SU-DHL-6 (cell line): ENCODE measurements around the gene SLCO4A1.

Experiments
- H2AFZ ChIP-seq: fragments of 200-600 bp; sonication (generic); 2 replicates; pipeline ENCODE4 v1.6.1; 2014; ENCODE audit warnings: low read depth, mild to moderate bottlenecking, moderate library complexity, mixed read lengths, antibody characterized with exemption, low read length; ENCODE audit not compliant: severe bottlenecking
- H3F3A ChIP-seq: fragments of 200-600 bp; shearing (Covaris generic); 2 replicates; pipeline ENCODE4 v1.6.0; 2016; ENCODE audit warnings: antibody characterized with exemption, mild to moderate bottlenecking; ENCODE audit not compliant: insufficient read depth
- H3K27ac ChIP-seq: fragments of 200-600 bp; sonication (generic); 2 replicates; pipeline ENCODE4 v1.5.1; 2016; ENCODE audit warnings: low read depth, mild to moderate bottlenecking, low read length, moderate library complexity, mixed read lengths
- H3K27me3 ChIP-seq: fragments of 200-600 bp; sonication (generic), shearing (Covaris generic); 2 replicates; pipeline ENCODE4 v1.6.0; 2014; ENCODE audit warnings: mild to moderate bottlenecking, low read length
- H3K36me3 ChIP-seq: fragments of 200-600 bp; sonication (generic); 2 replicates; pipeline ENCODE4 v1.6.1; 2014; ENCODE audit warnings: mild to moderate bottlenecking, low read length, mixed read lengths
- H3K4me2 ChIP-seq: fragments of 300-600, 200-600 bp; shearing (Covaris generic), sonication (generic); 2 replicates; pipeline ENCODE4 v1.6.0; 2014; ENCODE audit warnings: low read length, low read depth, mild to moderate bottlenecking; ENCODE audit not compliant: poor library complexity, severe bottlenecking
- H3K4me3 ChIP-seq: fragments of 200-600 bp; sonication (generic); 2 replicates; pipeline ENCODE4 v1.5.1; 2014; ENCODE audit warnings: antibody characterized with exemption, low read length, mild to moderate bottlenecking, mixed read lengths; ENCODE audit not compliant: insufficient read depth, poor library complexity, severe bottlenecking
- H3K79me2 ChIP-seq: fragments of 200-600 bp; sonication (generic); 2 replicates; pipeline ENCODE4 v1.6.1; 2014; ENCODE audit warnings: mild to moderate bottlenecking, low read length, moderate library complexity; ENCODE audit not compliant: insufficient read depth
- H3K9ac ChIP-seq: fragments of 200-600 bp; sonication (generic); 2 replicates; pipeline ENCODE4 v1.7.0; 2014; ENCODE audit warnings: mild to moderate bottlenecking, low read length
- H3K9me2 ChIP-seq: fragments of 200-600 bp; sonication (generic); replicated peaks from 2 replicates; pipeline ENCODE4 v1.6.1; 2014; ENCODE audit warnings: low read length; ENCODE audit not compliant: insufficient read depth
- H3K9me3 ChIP-seq: fragments of 200-600 bp; sonication (generic); 2 replicates; pipeline ENCODE4 v1.6.1; 2014; ENCODE audit warnings: low read length, mixed read lengths; ENCODE audit not compliant: insufficient read depth
- H4K20me1 ChIP-seq: fragments of 200-600 bp; sonication (generic); 2 replicates; pipeline ENCODE4 v1.6.1; 2014; ENCODE audit warnings: low read depth, mild to moderate bottlenecking, antibody characterized with exemption, low read length, moderate library complexity, mixed read lengths
- EZH2phosphoT487 ChIP-seq: fragments of 200-600 bp; sonication (generic), shearing (Covaris generic); conservative IDR thresholded peaks from 2 replicates; pipeline ENCODE4 v1.6.1; 2018; ENCODE audit warnings: mild to moderate bottlenecking, antibody characterized with exemption, low read length, moderate library complexity, mixed read lengths
- TF ChIP-seq, protein P1 (sequence below): fragments of 200-600 bp; sonication (generic); IDR thresholded peaks from one replicate; pipeline ENCODE4 v1.5.1; 2017; ENCODE audit warnings: antibody characterized with exemption, mild to moderate bottlenecking, low read length, moderate library complexity; ENCODE audit not compliant: insufficient read depth, poor library complexity, severe bottlenecking

Gene SLCO4A1

DNA sequence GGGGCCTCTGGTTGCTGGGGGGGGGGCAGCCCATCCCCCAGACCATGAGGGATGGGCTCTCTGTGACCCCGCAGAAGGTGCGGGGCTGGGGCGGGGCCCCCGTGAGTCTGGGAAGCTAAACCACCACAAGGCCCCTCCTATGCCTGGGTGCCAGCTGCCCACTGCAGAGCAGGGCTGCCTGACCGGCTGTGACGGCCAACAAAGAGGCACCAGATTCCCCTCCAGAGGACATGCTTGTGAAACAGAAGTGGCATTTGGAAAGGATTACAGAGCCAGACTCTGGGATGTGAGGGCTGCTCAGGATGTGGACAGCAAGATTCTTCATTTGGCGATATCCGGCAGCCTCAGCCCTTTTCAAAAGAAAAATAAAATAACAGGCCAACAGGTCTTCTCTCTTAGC, 49.9 kb downstream of the SLCO4A1 start:
- no peaks in the 10 kb centered on the region for H3K9me2 ChIP-seq
- TF ChIP-seq, protein P1, sequence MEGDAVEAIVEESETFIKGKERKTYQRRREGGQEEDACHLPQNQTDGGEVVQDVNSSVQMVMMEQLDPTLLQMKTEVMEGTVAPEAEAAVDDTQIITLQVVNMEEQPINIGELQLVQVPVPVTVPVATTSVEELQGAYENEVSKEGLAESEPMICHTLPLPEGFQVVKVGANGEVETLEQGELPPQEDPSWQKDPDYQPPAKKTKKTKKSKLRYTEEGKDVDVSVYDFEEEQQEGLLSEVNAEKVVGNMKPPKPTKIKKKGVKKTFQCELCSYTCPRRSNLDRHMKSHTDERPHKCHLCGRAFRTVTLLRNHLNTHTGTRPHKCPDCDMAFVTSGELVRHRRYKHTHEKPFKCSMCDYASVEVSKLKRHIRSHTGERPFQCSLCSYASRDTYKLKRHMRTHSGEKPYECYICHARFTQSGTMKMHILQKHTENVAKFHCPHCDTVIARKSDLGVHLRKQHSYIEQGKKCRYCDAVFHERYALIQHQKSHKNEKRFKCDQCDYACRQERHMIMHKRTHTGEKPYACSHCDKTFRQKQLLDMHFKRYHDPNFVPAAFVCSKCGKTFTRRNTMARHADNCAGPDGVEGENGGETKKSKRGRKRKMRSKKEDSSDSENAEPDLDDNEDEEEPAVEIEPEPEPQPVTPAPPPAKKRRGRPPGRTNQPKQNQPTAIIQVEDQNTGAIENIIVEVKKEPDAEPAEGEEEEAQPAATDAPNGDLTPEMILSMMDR = no peak
- TF ChIP-seq EZH2phosphoT487 = no peak
- no peaks in the 10 kb centered on the region for H3K27me3 ChIP-seq
- no peak overlapping the region for H3K27ac ChIP-seq
- no peaks in the 10 kb centered on the region for H3F3A ChIP-seq
- H3K4me2 ChIP-seq = no peak overlapping the region
- no peaks in the 10 kb centered on the region for H3K9me3 ChIP-seq
- H3K4me3 ChIP-seq = no peak overlapping the region
- H4K20me1 ChIP-seq = no peaks in the 10 kb centered on the region
- no peaks in the 10 kb centered on the region for H3K36me3 ChIP-seq
- H3K79me2 ChIP-seq = no peaks in the 10 kb centered on the region
- H2AFZ ChIP-seq = no peak overlapping the region
- no peak overlapping the region for H3K9ac ChIP-seq

DNA sequence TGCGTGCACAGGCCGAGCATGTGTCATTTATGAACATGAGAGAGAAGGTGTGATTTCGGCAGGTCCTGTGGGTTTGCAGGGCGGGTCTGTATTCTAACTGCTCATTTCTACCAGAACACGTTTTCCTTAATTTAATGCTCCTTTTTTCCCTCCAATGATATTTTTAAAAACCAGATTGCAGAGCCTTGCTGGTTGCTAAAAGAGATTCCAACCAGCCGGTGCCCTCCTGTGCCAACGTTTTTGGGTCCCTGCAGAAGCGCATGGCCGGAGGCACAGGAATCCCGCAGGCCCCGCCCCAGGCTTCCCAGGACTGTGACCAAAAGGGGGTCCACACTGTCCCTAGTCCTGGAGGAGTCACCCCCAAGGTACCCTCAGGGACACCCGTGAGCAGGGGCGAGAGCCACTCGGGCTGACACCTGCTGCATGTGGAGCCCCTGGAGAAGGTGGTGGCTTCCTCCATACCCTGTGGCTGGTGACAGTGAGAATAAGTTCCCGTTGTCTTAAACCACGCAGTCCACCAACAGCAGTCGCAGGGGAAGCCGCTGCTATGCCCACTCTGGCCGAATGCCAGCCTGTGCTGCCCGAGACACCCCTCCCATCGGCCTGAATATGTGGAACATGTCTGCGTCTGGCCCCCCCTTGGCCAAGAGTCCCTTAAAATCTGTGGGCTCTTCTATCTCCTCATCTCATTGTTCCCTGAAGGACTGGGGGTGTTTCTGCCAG, 50.7 kb downstream of the SLCO4A1 start:
- Histone ChIP-seq H3K36me3 (no peaks in the 10 kb centered on the region), H3K4me3 (no peak overlapping the region), H3K9me2 (no peaks in the 10 kb centered on the region), H3K27ac (no peak overlapping the region), H4K20me1 (no peaks in the 10 kb centered on the region), H3K9me3 (no peaks in the 10 kb centered on the region), H3K4me2 (no peak overlapping the region), H3F3A (no peaks in the 10 kb centered on the region), H3K27me3 (no peaks in the 10 kb centered on the region), H3K9ac (no peak overlapping the region), H3K79me2 (no peaks in the 10 kb centered on the region), H2AFZ (no peak overlapping the region)
- TF ChIP-seq EZH2phosphoT487 = no peak
- TF ChIP-seq, protein P1 = no peak

DNA sequence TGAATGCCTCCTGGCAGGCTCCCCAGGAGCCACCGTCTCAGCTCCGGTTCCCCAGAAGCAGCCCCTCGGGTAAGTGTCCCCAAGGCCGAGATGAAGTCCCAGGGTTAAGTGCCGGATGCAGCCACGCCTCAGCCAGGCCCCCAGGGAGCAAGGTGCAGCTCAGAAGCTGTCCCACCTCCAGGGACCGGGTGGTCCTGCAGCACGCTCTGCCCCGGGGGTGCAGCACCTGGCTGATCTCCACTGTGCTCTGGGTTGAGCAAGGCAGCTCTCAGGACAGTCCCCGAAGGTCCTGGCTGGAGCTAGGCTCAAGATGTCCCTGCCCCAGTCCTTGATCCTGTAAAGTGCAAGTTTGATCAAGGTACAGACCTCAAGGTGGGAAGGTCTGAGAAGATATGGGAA, 51.2 kb downstream of the SLCO4A1 start:
- Histone ChIP-seq H3K27ac (no peak overlapping the region), H3K9me2 (no peaks in the 10 kb centered on the region), H4K20me1 (no peaks in the 10 kb centered on the region), H3K9ac (no peak overlapping the region), H3K4me2 (no peak overlapping the region), H3K27me3 (no peaks in the 10 kb centered on the region), H3K4me3 (no peak overlapping the region), H3K79me2 (no peaks in the 10 kb centered on the region), H2AFZ (no peak overlapping the region), H3K36me3 (no peaks in the 10 kb centered on the region), H3F3A (no peaks in the 10 kb centered on the region), H3K9me3 (no peaks in the 10 kb centered on the region)
- TF ChIP-seq, protein P1 = no peak
- no peak for TF ChIP-seq EZH2phosphoT487
